Uterus (tissue), 2 donors: Measurements from ENCODE around the gene MRPL51.

Experiments used
- POLR2A ChIP-seq, 2 donors: fragments of 450-650 bp; IDR thresholded peaks; one replicate each; pipeline ENCODE4 v1.6.1; 2016; ENCODE audit warnings: antibody characterized with exemption in 2 of 2, mild to moderate bottlenecking in 1 of 2, moderate library complexity in 1 of 2
- TF ChIP-seq, protein P1 (sequence below), 4 experiments: fragments of 200-600 bp in 2 of 4; fragments of 450-650 bp in 2 of 4; sonication (generic) in 2 of 4; IDR thresholded peaks; one replicate each; pipeline ENCODE4 v1.5.1; 2016 to 2019; ENCODE audit warnings: antibody characterized with exemption in 4 of 4, mild to moderate bottlenecking in 2 of 4, moderate library complexity in 1 of 4

- TF ChIP-seq, protein P1, sequence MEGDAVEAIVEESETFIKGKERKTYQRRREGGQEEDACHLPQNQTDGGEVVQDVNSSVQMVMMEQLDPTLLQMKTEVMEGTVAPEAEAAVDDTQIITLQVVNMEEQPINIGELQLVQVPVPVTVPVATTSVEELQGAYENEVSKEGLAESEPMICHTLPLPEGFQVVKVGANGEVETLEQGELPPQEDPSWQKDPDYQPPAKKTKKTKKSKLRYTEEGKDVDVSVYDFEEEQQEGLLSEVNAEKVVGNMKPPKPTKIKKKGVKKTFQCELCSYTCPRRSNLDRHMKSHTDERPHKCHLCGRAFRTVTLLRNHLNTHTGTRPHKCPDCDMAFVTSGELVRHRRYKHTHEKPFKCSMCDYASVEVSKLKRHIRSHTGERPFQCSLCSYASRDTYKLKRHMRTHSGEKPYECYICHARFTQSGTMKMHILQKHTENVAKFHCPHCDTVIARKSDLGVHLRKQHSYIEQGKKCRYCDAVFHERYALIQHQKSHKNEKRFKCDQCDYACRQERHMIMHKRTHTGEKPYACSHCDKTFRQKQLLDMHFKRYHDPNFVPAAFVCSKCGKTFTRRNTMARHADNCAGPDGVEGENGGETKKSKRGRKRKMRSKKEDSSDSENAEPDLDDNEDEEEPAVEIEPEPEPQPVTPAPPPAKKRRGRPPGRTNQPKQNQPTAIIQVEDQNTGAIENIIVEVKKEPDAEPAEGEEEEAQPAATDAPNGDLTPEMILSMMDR (IDR thresholded peaks at IDR 0.05), result no peak
- no peak for TF ChIP-seq POLR2A (IDR thresholded peaks at IDR 0.05)
Measured at GRCh38 chr12:6450091-6450868, 42.8 kb downstream of the MRPL51 start.
